NCI-H510A (cell line): ENCODE results near the gene HIVEP1.
"Not testable (repeated sequence)": the region's sequence is repeated elsewhere in the genome, so short reads cannot be mapped to it uniquely, and the experiment has no call there.

ENCODE experiments used
- DNase-seq: peaks from one replicate; lab custom pipeline; 2025; lab: John Stamatoyannopoulos, UW

HIVEP1 gene

GRCh38 chr6:12090714-12091113 is 78.6 kb downstream of the HIVEP1 start:
- DNase-seq = no peak

- DNase-seq = no peak
These were observed 80.7 kb downstream of the HIVEP1 start for GRCh38 chr6:12092762-12093161.

GRCh38 chr6:12094689-12095088 is 82.6 kb downstream of the HIVEP1 start:
- DNase-seq = no peak

- no peak for DNase-seq
These were observed 84.2 kb downstream of the HIVEP1 start for GRCh38 chr6:12096342-12096741.

- DNase-seq = no peak
These were observed 85.7 kb downstream of the HIVEP1 start for GRCh38 chr6:12097791-12098190.

GRCh38 chr6:12099623-12100338 is 87.7 kb downstream of the HIVEP1 start:
- DNase-seq = no peak

- DNase-seq = no peak
These were observed 88.9 kb downstream of the HIVEP1 start for GRCh38 chr6:12101048-12101447.

- DNase-seq = no peak
These were observed 89.7 kb downstream of the HIVEP1 start for GRCh38 chr6:12101653-12102312.

- DNase-seq = no peak
These were observed 90.2 kb downstream of the HIVEP1 start for GRCh38 chr6:12102350-12102749.

GRCh38 chr6:12103158-12103557 is 91.0 kb downstream of the HIVEP1 start:
- DNase-seq = no peak

- no peak for DNase-seq
These were observed 93.2 kb downstream of the HIVEP1 start for GRCh38 chr6:12105271-12105670.

GRCh38 chr6:12108376-12108775 is 96.3 kb downstream of the HIVEP1 start:
- DNase-seq = not testable (repeated sequence)

GRCh38 chr6:12110523-12111362 is 98.6 kb downstream of the HIVEP1 start:
- DNase-seq = no peak

GRCh38 chr6:12111363-12111670 is 99.2 kb downstream of the HIVEP1 start:
- no peak for DNase-seq

GRCh38 chr6:12112540-12113189 is 100.6 kb downstream of the HIVEP1 start:
- DNase-seq = no peak

- DNase-seq = no peak
These were observed 101.1 kb downstream of the HIVEP1 start for GRCh38 chr6:12113190-12113577.

- DNase-seq = no peak
These were observed 102.0 kb downstream of the HIVEP1 start for GRCh38 chr6:12114055-12114503.

GRCh38 chr6:12115001-12115400 is 102.9 kb downstream of the HIVEP1 start:
- no peak for DNase-seq

- no peak for DNase-seq
These were observed 103.4 kb downstream of the HIVEP1 start for GRCh38 chr6:12115492-12115891.

- no peak for DNase-seq
These were observed 104.2 kb downstream of the HIVEP1 start for GRCh38 chr6:12116264-12116800.

- no peak for DNase-seq
These were observed 104.9 kb downstream of the HIVEP1 start for GRCh38 chr6:12116978-12117377.

GRCh38 chr6:12118607-12119006 is 106.5 kb downstream of the HIVEP1 start:
- DNase-seq = no peak
